ENCODE data around the gene OLFM2.
"Not testable (repeated sequence)": the region's sequence is repeated elsewhere in the genome, so short reads cannot be mapped to it uniquely, and the experiment has no call there.

OLFM2 gene

DNA sequence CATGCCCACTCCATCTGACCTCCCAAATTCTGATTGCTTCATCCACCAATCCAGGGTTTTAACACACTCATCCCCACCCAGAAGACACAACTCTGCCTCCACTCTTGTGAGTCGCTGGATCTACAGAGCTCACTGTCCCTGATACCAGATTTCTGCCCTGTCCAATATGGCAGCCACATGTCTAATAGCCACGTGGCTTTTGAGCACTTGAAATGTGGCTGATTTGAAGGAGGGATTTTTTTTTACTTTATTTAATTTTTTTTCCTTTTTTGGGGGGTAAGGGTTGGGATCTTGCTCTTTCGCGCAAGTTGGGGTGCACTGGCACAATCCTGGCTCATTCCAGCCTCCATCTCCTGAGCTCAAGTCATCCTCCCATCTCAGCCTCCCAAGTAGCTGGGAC lies 24.8 kb upstream of the OLFM2 start:
- Histone ChIP-seq H3K4me1 (ENCODE audit: control insufficient read depth, insufficient read depth, low read length) (no peaks in the 10 kb centered on the region), H3K9ac (ENCODE audit: low read length) (no peak overlapping the region), H3K27me3 (ENCODE audit: control insufficient read depth, insufficient read depth, low read length) (no peaks in the 10 kb centered on the region), H3K4me3 (ENCODE audit: low read length) (no peak overlapping the region), H3K9me3 (ENCODE audit: control insufficient read depth, low read length) (no peaks in the 10 kb centered on the region), H3K36me3 (ENCODE audit: control insufficient read depth, insufficient read depth, low read length) (no peaks in the 10 kb centered on the region)

- Histone ChIP-seq H3K4me3 (ENCODE audit: low read length) (no peak overlapping the region), H3K9ac (ENCODE audit: low read length) (no peak overlapping the region), H3K9me3 (ENCODE audit: control insufficient read depth, low read length) (no peaks in the 10 kb centered on the region), H3K27me3 (ENCODE audit: control insufficient read depth, insufficient read depth, low read length) (no peaks in the 10 kb centered on the region), H3K4me1 (ENCODE audit: control insufficient read depth, insufficient read depth, low read length) (no peaks in the 10 kb centered on the region), H3K36me3 (ENCODE audit: control insufficient read depth, insufficient read depth, low read length) (no peaks in the 10 kb centered on the region)
Measured at GRCh38 chr19:9958379-9958821, 22.1 kb upstream of the OLFM2 start.

GRCh38 chr19:9956956-9957355 lies 20.6 kb upstream of the OLFM2 start:
- no peak overlapping the region for H3K9ac ChIP-seq (ENCODE audit: low read length)
- H3K9me3 ChIP-seq (ENCODE audit: control insufficient read depth, low read length) = no peaks in the 10 kb centered on the region
- no peaks in the 10 kb centered on the region for H3K27me3 ChIP-seq (ENCODE audit: control insufficient read depth, insufficient read depth, low read length)
- no peak overlapping the region for H3K4me3 ChIP-seq (ENCODE audit: low read length)
- H3K36me3 ChIP-seq (ENCODE audit: control insufficient read depth, insufficient read depth, low read length) = no peaks in the 10 kb centered on the region
- H3K4me1 ChIP-seq (ENCODE audit: control insufficient read depth, insufficient read depth, low read length) = no peaks in the 10 kb centered on the region

DNA sequence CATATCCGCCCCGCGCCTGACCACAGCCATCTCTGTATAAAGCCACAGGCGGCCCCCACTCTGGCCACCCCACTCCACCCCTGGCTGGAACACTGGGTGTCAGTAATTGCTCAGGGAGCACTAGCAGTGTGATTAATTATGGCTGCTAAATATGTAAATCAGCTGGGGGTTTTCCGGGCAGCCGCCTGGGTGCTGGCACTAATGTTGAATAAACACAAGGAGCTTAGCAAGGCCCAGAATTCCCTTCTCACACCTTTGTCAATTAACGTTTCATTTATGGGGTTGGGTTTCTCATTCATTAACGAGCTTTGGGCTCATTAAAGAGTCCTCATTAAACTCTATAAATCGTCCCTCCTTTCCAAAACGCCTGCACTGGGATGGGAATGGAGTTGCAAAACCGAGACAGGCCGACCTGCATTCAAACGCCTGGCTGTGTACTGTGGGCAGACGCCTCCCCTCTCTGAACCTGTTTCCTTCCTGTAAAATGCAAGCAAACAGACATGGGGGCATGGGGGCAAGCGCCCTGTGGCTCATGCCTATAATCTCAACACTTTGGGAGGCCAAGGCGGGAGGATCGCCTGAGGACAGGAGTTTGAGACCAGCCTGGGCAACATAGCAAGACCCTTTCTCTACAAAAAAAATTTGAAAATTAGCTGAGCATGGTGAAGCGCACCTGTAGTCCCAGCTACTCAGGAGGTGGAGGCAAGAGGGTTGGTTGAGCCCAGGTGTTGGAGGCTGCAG lies 17.7 kb upstream of the OLFM2 start:
- no peaks in the 10 kb centered on the region for H3K36me3 ChIP-seq (ENCODE audit: control insufficient read depth, insufficient read depth, low read length)
- H3K4me3 ChIP-seq (ENCODE audit: low read length) = no peak overlapping the region
- no peaks in the 10 kb centered on the region for H3K9me3 ChIP-seq (ENCODE audit: control insufficient read depth, low read length)
- no peaks in the 10 kb centered on the region for H3K4me1 ChIP-seq (ENCODE audit: control insufficient read depth, insufficient read depth, low read length)
- no peaks in the 10 kb centered on the region for H3K27me3 ChIP-seq (ENCODE audit: control insufficient read depth, insufficient read depth, low read length)
- no peak overlapping the region for H3K9ac ChIP-seq (ENCODE audit: low read length)

GRCh38 chr19:9952276-9952675 lies 16.0 kb upstream of the OLFM2 start:
- Histone ChIP-seq H3K27me3 (ENCODE audit: control insufficient read depth, insufficient read depth, low read length) (no peaks in the 10 kb centered on the region), H3K36me3 (ENCODE audit: control insufficient read depth, insufficient read depth, low read length) (no peaks in the 10 kb centered on the region), H3K9me3 (ENCODE audit: control insufficient read depth, low read length) (no peaks in the 10 kb centered on the region), H3K4me1 (ENCODE audit: control insufficient read depth, insufficient read depth, low read length) (no peaks in the 10 kb centered on the region), H3K4me3 (ENCODE audit: low read length) (no peak overlapping the region), H3K9ac (ENCODE audit: low read length) (no peak overlapping the region)

GRCh38 chr19:9947441-9947840 lies 11.1 kb upstream of the OLFM2 start:
- H3K27me3 ChIP-seq (ENCODE audit: control insufficient read depth, insufficient read depth, low read length) = no peaks in the 10 kb centered on the region
- no peaks in the 10 kb centered on the region for H3K36me3 ChIP-seq (ENCODE audit: control insufficient read depth, insufficient read depth, low read length)
- no peak overlapping the region for H3K4me3 ChIP-seq (ENCODE audit: low read length)
- H3K9me3 ChIP-seq (ENCODE audit: control insufficient read depth, low read length) = no peaks in the 10 kb centered on the region
- H3K4me1 ChIP-seq (ENCODE audit: control insufficient read depth, insufficient read depth, low read length) = no peaks in the 10 kb centered on the region
- no peak overlapping the region for H3K9ac ChIP-seq (ENCODE audit: low read length)

GRCh38 chr19:9946528-9947125 lies 10.3 kb upstream of the OLFM2 start:
- not testable (repeated sequence) for H3K27me3 ChIP-seq (ENCODE audit: control insufficient read depth, insufficient read depth, low read length); H3K9ac ChIP-seq (ENCODE audit: low read length); H3K36me3 ChIP-seq (ENCODE audit: control insufficient read depth, insufficient read depth, low read length); H3K4me3 ChIP-seq (ENCODE audit: low read length); H3K9me3 ChIP-seq (ENCODE audit: control insufficient read depth, low read length); H3K4me1 ChIP-seq (ENCODE audit: control insufficient read depth, insufficient read depth, low read length)

DNA sequence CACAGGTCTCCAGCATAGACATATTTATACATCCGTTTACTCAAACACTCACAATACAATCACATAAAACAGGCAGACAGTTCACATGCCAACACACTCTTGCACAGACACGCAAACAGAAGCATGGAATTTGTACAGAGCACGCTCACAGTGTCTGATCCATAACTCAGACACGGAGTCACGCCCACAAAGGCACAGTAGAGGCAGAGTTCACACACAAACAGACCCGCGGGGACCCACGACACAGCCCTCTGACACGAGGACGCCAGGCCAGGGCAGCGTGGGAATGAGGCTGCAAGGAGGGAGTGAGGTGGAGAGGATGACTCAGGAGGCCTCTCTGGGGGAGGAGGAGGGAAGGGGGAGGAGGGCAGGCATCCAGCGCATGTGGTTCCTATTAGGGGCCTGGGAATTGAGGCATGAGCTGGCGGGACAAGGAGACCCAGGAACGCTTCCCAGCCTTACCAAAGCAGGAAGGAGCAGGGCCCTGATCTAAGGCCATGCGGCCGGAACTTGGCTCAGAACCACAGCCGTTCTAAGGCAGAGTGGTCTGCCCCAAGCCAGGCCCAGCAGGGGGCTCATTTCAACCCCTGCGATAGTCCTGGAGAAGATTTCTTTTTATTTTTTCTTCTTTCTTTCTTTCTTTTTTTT lies 9.1 kb upstream of the OLFM2 start:
- no peak overlapping the region for H3K9ac ChIP-seq (ENCODE audit: low read length)
- no peaks in the 10 kb centered on the region for H3K4me1 ChIP-seq (ENCODE audit: control insufficient read depth, insufficient read depth, low read length)
- no peak overlapping the region for H3K4me3 ChIP-seq (ENCODE audit: low read length)
- no peaks in the 10 kb centered on the region for H3K36me3 ChIP-seq (ENCODE audit: control insufficient read depth, insufficient read depth, low read length)
- H3K27me3 ChIP-seq (ENCODE audit: control insufficient read depth, insufficient read depth, low read length) = no peaks in the 10 kb centered on the region
- H3K9me3 ChIP-seq (ENCODE audit: control insufficient read depth, low read length) = no peaks in the 10 kb centered on the region

GRCh38 chr19:9943744-9944143 lies 7.4 kb upstream of the OLFM2 start:
- H3K27me3 ChIP-seq (ENCODE audit: control insufficient read depth, insufficient read depth, low read length) = no peaks in the 10 kb centered on the region
- H3K9ac ChIP-seq (ENCODE audit: low read length) = no peak overlapping the region
- H3K9me3 ChIP-seq (ENCODE audit: control insufficient read depth, low read length) = no peaks in the 10 kb centered on the region
- no peaks in the 10 kb centered on the region for H3K4me1 ChIP-seq (ENCODE audit: control insufficient read depth, insufficient read depth, low read length)
- H3K4me3 ChIP-seq (ENCODE audit: low read length) = no peak overlapping the region
- H3K36me3 ChIP-seq (ENCODE audit: control insufficient read depth, insufficient read depth, low read length) = no peaks in the 10 kb centered on the region

- no peaks in the 10 kb centered on the region for H3K36me3 ChIP-seq (ENCODE audit: control insufficient read depth, insufficient read depth, low read length)
- H3K27me3 ChIP-seq (ENCODE audit: control insufficient read depth, insufficient read depth, low read length) = peaks cover 6% of the 10 kb centered on the region
- no peaks in the 10 kb centered on the region for H3K9me3 ChIP-seq (ENCODE audit: control insufficient read depth, low read length)
- H3K9ac ChIP-seq (ENCODE audit: low read length) = no peak overlapping the region
- no peak overlapping the region for H3K4me3 ChIP-seq (ENCODE audit: low read length)
- no peaks in the 10 kb centered on the region for H3K4me1 ChIP-seq (ENCODE audit: control insufficient read depth, insufficient read depth, low read length)
Measured at GRCh38 chr19:9941671-9942070, 5.4 kb upstream of the OLFM2 start.

- Histone ChIP-seq H3K9ac (ENCODE audit: low read length) (no peak overlapping the region), H3K9me3 (ENCODE audit: control insufficient read depth, low read length) (no peaks in the 10 kb centered on the region), H3K4me3 (ENCODE audit: low read length) (no peak overlapping the region), H3K36me3 (ENCODE audit: control insufficient read depth, insufficient read depth, low read length) (no peaks in the 10 kb centered on the region), H3K27me3 (ENCODE audit: control insufficient read depth, insufficient read depth, low read length) (peaks cover 8% of the 10 kb centered on the region), H3K4me1 (ENCODE audit: control insufficient read depth, insufficient read depth, low read length) (no peaks in the 10 kb centered on the region)
Measured at GRCh38 chr19:9941231-9941630, 4.9 kb upstream of the OLFM2 start.

- no peak overlapping the region for H3K9ac ChIP-seq (ENCODE audit: low read length)
- H3K36me3 ChIP-seq (ENCODE audit: control insufficient read depth, insufficient read depth, low read length) = no peaks in the 10 kb centered on the region
- H3K27me3 ChIP-seq (ENCODE audit: control insufficient read depth, insufficient read depth, low read length) = peaks cover 10% of the 10 kb centered on the region
- H3K4me3 ChIP-seq (ENCODE audit: low read length) = no peak overlapping the region
- no peaks in the 10 kb centered on the region for H3K4me1 ChIP-seq (ENCODE audit: control insufficient read depth, insufficient read depth, low read length)
- H3K9me3 ChIP-seq (ENCODE audit: control insufficient read depth, low read length) = no peaks in the 10 kb centered on the region
Measured at GRCh38 chr19:9940778-9941177, 4.5 kb upstream of the OLFM2 start.

All from mucosa of stomach (tissue), 1 donor.